ENCODE results near the gene RIN2.

RIN2 gene

DNA sequence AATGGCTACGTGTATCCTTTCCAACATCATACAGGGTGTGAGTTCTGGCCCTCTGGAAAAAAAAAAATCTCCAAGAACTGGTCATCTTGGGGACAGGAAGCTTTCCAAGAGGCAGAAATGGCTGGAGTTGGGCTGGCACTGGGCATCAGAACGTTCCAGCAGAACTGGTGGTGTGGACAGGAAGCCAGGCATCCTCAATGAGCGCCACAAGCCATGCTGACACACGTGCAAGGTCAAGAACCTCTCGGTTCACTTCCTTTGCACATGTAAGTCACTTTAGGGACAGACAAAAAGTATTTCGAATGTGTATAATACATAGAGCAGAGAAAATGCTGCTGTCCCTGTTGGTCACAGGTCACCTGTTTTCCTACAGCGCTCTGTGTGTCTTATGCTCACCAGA lies 27.4 kb upstream of the RIN2 start:
- no peaks in the 10 kb centered on the region for H3K9me3 Mint-ChIP-seq
- H3K4me3 Mint-ChIP-seq = no peak overlapping the region
- peaks cover 20% of the 10 kb centered on the region for H3K4me1 Mint-ChIP-seq
- TF ChIP-seq, protein P1, sequence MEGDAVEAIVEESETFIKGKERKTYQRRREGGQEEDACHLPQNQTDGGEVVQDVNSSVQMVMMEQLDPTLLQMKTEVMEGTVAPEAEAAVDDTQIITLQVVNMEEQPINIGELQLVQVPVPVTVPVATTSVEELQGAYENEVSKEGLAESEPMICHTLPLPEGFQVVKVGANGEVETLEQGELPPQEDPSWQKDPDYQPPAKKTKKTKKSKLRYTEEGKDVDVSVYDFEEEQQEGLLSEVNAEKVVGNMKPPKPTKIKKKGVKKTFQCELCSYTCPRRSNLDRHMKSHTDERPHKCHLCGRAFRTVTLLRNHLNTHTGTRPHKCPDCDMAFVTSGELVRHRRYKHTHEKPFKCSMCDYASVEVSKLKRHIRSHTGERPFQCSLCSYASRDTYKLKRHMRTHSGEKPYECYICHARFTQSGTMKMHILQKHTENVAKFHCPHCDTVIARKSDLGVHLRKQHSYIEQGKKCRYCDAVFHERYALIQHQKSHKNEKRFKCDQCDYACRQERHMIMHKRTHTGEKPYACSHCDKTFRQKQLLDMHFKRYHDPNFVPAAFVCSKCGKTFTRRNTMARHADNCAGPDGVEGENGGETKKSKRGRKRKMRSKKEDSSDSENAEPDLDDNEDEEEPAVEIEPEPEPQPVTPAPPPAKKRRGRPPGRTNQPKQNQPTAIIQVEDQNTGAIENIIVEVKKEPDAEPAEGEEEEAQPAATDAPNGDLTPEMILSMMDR (IDR thresholded peaks at IDR 0.05; ENCODE audit: unreplicated experiment in 3 of 3) = no peak
- H3K27ac Mint-ChIP-seq = no peak overlapping the region
- H3K36me3 Mint-ChIP-seq (ENCODE audit: low read depth) = no peaks in the 10 kb centered on the region
- peaks cover 10% of the 10 kb centered on the region for H3K27me3 Mint-ChIP-seq (ENCODE audit: low read depth)

GRCh38 chr20:19734811-19735210 lies 23.2 kb upstream of the RIN2 start:
- Mint-ChIP-seq H3K27ac (peak overlapping the region; percentile 54 to 78 (median 72)), H3K36me3 (ENCODE audit: low read depth) (no peaks in the 10 kb centered on the region), H3K27me3 (ENCODE audit: low read depth) (peaks cover 3% of the 10 kb centered on the region), H3K4me1 (peaks cover 25% of the 10 kb centered on the region), H3K9me3 (no peaks in the 10 kb centered on the region), H3K4me3 (no peak overlapping the region)
- TF ChIP-seq, protein P1 (IDR thresholded peaks at IDR 0.05; ENCODE audit: unreplicated experiment in 3 of 3) = no peak

DNA sequence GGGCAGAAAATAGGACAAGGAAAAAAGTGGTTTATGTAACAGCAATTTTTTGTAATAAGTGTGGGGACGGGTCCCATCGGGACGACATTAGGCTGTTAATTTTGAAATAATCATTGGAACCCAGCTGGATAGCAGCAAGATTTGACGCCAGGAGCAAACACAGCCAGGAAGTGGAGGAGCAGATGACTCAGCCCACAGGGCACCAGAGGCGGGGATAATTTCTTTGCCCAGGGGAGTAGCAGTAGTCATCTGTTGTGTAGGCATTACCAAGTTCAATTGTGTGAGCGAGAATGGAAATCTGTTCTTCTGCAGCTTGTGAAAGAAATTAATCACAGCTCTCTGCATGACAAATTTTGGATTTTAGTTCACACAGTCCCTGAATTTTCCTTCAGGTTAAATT lies 22.6 kb upstream of the RIN2 start:
- Mint-ChIP-seq H3K36me3 (ENCODE audit: low read depth) (no peaks in the 10 kb centered on the region), H3K9me3 (no peaks in the 10 kb centered on the region), H3K4me3 (no peak overlapping the region), H3K27me3 (ENCODE audit: low read depth) (no peaks in the 10 kb centered on the region), H3K27ac (peak overlapping the region; percentile 54 to 78 (median 72)), H3K4me1 (peaks cover 25% of the 10 kb centered on the region)
- TF ChIP-seq, protein P1 (IDR thresholded peaks at IDR 0.05; ENCODE audit: unreplicated experiment in 3 of 3) = no peak

- H3K36me3 Mint-ChIP-seq (ENCODE audit: low read depth) = no peaks in the 10 kb centered on the region
- no peaks in the 10 kb centered on the region for H3K9me3 Mint-ChIP-seq
- no peaks in the 10 kb centered on the region for H3K27me3 Mint-ChIP-seq (ENCODE audit: low read depth)
- peak overlapping the region; percentile 28 to 73 (median 71) for H3K27ac Mint-ChIP-seq
- no peak overlapping the region for H3K4me3 Mint-ChIP-seq
- peaks cover 25% of the 10 kb centered on the region for H3K4me1 Mint-ChIP-seq
- TF ChIP-seq, protein P1 (IDR thresholded peaks at IDR 0.05; ENCODE audit: unreplicated experiment in 3 of 3) = no peak
Measured at GRCh38 chr20:19737025-19737424, 21.0 kb upstream of the RIN2 start.

GRCh38 chr20:19738951-19739350 lies 19.1 kb upstream of the RIN2 start:
- Mint-ChIP-seq H3K4me1 (peaks cover 31% of the 10 kb centered on the region), H3K4me3 (no peak overlapping the region), H3K36me3 (ENCODE audit: low read depth) (no peaks in the 10 kb centered on the region)

DNA sequence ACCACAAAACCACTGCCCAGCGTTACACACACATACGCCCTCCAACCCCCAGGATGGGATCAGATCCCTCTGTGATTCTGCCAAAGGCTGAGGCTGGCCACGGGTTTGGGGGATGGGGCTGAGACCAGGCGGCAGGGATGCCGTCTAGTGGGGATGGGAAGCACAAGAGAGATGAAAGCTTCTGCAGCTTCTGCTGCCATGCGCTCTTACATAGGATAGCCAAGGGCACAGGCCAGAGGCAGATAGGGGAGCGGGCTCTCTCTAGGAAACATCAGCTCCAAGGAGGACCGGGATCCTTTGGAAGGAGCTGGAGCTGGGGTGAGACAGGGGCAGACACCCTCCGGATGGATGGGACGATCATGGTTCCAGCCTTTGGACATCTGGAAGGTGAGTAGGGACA lies 18.7 kb upstream of the RIN2 start:
- Mint-ChIP-seq H3K4me1 (peaks cover 29% of the 10 kb centered on the region), H3K9me3 (no peaks in the 10 kb centered on the region), H3K36me3 (ENCODE audit: low read depth) (no peaks in the 10 kb centered on the region), H3K4me3 (no peak overlapping the region), H3K27me3 (ENCODE audit: low read depth) (no peaks in the 10 kb centered on the region), H3K27ac (no peak overlapping the region)
- TF ChIP-seq, protein P1 (IDR thresholded peaks at IDR 0.05; ENCODE audit: unreplicated experiment in 3 of 3) = no peak

More at GRCh38 chr20:19738951-19739350, 19.1 kb upstream of the RIN2 start:
- no peak overlapping the region for H3K27ac Mint-ChIP-seq
- TF ChIP-seq, protein P1 (IDR thresholded peaks at IDR 0.05; ENCODE audit: unreplicated experiment in 3 of 3) = no peak
- no peaks in the 10 kb centered on the region for H3K27me3 Mint-ChIP-seq (ENCODE audit: low read depth)
- H3K9me3 Mint-ChIP-seq = no peaks in the 10 kb centered on the region

All from nephron (organoid).